ENCODE data around the gene FUBP3.

The FUBP3 gene

DNA sequence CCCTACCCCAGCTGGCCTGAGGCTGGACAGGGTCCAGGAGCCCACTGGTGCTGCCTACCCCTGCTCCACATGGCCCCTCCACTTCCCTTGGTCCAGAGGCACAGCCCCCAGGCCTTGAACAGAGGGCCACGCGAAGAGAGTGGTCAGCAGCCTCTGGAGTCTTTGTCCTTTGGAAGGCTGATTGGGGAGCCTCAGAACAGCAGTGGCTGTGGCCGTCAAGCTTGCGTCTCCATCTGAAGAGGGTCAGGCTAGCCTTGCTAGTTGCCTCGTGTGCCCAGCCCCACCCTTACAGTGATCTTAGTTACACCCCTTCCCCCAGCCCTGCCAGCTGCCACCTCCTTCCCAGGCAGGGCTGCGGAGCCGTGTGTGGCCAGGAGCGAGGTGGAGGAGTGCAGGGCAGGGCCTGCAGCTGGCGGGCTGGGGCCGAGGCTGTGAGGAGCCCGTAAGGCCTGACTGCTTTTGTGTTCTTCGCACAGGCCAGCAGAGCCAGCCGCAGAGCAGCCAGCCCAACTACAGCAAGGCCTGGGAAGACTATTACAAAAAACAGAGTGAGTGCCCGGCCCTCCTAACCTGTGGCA is 54.9 kb downstream of the FUBP3 start:
- DNase-seq (ENCODE audit: low spot score) = no peak

DNA sequence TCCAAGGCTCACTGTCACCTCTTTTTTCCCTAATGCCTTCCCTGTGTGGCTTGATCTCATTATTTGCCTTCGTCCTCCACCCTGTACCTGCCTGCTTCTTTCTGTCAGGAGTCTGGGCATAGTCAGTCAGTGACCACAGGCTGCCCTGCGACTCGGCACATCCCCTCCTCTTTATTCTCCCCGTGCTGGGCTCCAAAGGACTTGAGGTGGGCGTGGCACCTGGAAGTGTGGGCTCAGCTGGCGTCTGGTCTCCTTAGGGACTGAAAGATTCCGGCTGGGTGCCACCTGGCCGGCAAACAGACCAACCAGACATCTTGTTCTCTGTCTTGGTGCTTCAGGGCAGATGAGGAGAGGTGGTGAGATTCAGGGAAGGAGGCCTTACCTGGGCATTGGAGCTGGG is 55.4 kb downstream of the FUBP3 start:
- DNase-seq (ENCODE audit: low spot score) = no peak

DNA sequence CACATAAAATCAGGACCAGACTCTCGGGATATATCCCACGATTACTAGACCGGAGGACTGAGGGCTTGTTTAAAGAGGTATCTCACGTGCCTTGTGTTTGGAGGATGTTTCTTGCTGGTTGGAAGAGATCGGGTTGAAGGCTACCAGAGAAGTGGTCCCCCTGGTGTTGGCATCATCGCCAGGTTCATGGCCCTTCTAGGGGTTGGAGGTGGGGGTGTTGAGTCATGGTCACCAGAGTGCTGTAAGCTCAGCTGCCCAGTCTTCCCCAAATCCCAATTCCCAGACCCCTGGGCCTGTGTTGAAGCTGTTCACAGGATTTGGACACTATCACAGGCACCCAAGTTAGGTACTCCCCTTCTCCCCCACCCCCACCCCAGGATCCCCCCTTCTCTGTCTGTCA is 55.9 kb downstream of the FUBP3 start:
- DNase-seq (ENCODE audit: low spot score) = no peak

GRCh38 chr9:130635721-130636647 is 56.6 kb downstream of the FUBP3 start:
- no peak for DNase-seq (ENCODE audit: low spot score)

GRCh38 chr9:130636648-130637020 is 57.3 kb downstream of the FUBP3 start:
- no peak for DNase-seq (ENCODE audit: low spot score)

GRCh38 chr9:130638284-130639123 is 59.1 kb downstream of the FUBP3 start:
- no peak for DNase-seq (ENCODE audit: low spot score)

DNA sequence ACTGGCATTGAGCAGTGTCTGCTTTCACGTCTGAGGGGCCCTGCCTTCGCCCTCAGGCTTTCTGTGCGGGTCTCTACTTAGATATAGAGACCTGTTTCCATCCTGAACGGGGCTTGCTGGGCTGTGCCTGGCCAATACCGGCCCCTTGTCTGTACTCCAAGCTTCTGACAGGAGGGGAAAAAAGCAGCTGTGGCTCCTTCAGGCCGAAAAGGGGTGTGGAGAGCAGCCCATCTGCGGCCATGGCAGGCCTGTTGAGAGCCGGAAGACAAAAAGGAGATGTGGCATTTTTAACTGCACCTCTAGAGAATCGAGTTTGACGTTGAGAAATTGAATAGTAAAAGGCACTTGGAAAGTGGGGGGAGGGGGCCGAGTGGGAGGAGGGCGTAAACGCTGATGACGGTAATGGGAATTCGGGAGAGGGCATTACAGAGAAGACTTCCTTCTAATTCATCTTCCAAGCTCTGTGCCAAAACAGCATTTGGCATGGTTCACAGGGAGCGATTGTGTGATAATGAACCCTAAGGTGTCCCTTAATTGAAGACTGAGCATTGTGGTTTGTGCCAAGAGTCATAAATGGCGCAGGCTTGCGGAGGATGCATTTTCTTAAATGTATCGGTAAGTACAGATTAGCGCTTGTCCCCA is 59.9 kb downstream of the FUBP3 start:
- no peak for DNase-seq (ENCODE audit: low spot score)

DNA sequence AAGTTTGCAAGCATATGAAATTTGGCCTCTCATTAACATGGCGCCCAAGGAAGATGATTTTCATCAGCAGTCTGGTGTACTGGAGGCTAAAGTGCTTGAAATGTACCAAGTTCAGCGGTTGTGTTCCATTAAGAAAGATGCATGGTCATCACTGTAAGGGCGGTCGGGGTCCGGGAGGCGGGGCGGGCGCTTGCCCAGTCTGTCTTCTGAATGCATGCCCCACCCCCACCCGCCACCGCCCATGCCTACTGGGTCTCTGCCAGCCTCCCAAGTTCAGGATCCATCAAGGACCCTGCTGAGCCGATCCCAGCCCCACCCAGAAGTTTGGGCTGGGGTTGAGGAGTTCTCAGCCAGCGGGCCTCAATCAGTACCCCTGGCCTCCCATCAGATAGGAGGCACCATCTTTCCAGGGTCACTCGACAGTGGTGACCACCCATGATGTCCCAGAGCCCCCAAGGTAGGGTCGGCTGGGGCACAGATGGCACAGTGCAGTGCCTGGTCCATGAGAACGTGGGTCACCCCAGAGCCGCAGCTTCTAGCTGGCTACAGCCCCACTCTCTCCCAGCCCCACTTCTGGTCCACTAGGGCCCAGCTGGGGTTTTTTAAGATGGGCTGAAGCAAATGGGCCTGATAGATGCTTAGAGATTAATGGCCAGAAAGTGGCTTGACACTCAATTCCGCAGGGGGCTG is 60.6 kb downstream of the FUBP3 start:
- no peak for DNase-seq (ENCODE audit: low spot score)

DNA sequence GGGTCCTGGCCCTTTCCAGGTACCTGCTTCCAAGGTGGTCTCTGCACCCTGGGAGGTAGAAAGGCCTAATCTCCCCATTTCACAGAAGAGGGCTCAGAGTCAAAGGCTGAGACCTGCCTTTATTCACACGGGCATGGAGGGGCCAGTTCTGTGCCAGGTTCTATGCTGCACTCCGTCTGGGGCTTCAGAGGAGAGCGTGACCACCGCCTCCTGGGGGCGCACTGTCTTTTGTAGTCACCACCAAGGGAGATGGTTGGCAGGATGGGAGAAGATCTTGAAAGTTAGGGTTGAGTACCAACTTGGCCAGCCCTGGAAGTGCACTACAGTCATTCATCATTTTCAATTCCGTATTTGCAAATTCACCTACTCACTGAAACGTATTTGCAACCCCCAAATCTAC is 61.3 kb downstream of the FUBP3 start:
- DNase-seq (ENCODE audit: low spot score) = no peak

GRCh38 chr9:130642926-130643325 is 63.5 kb downstream of the FUBP3 start:
- no peak for DNase-seq (ENCODE audit: low spot score)

- DNase-seq (ENCODE audit: low spot score) = no peak
These were observed 71.8 kb downstream of the FUBP3 start for GRCh38 chr9:130651221-130651620.

DNA sequence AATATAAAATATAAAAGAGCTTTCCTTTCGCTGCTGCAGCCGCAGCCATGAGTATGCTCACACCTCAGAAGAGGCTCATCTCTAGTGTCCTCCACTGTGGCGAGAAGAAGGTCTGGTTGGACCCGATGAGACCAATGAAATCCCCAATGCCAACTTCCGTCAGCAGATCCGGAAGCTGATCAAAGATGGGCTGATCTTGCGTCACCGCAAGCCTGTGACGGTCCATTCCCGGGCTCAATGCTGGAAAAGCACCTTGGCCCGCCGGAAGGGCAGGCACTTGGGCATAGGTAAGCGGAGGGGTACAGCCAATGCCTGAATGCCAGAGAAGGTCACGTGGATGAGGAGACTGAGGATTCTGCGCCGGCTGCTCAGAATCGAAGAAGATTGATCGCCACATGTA is 72.4 kb downstream of the FUBP3 start:
- no peak for DNase-seq (ENCODE audit: low spot score)

DNA sequence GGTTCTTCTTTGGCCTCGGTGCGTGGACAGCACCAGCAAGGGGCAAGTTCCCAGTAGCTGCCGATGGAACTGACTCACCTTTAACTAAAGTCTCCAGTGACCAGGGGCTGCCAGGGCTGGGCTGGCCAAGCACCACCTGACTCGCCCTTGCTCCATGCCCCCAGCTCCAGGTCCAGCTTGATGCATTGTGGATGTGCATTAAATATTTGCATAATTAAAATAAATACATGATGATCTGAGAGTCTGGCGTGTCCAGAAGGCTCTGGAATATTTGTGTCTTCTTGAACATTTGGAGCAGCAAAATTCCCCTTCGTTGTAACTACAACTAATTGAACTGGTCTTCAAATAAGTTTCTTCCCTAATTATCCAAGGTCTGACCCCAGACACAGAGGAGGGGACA is 75.5 kb downstream of the FUBP3 start:
- DNase-seq (ENCODE audit: low spot score) = no peak

GRCh38 chr9:130658893-130659698 is 79.7 kb downstream of the FUBP3 start:
- peak; percentile 60 for DNase-seq (ENCODE audit: low spot score)

GRCh38 chr9:130659699-130660248 is 80.4 kb downstream of the FUBP3 start:
- peak; percentile 84 for DNase-seq (ENCODE audit: low spot score)

DNA sequence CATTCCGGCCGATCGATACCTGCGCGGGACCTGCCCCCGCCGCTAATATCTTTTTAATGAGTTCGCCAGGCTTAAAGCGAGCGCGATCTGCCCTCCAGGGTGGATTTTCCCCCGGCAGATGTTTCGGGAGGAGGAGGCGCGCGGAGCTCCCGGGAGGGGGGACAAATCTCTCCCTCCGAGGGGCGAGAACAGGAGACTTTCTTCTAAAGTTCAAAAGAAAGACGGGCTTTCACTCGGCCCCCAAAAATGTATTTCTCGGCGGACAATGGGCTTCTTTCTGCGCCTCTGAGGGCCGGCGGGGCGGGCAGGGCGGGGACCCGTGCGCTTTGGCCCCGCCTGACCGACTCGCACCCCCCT is 80.9 kb downstream of the FUBP3 start:
- no peak for DNase-seq (ENCODE audit: low spot score)

DNA sequence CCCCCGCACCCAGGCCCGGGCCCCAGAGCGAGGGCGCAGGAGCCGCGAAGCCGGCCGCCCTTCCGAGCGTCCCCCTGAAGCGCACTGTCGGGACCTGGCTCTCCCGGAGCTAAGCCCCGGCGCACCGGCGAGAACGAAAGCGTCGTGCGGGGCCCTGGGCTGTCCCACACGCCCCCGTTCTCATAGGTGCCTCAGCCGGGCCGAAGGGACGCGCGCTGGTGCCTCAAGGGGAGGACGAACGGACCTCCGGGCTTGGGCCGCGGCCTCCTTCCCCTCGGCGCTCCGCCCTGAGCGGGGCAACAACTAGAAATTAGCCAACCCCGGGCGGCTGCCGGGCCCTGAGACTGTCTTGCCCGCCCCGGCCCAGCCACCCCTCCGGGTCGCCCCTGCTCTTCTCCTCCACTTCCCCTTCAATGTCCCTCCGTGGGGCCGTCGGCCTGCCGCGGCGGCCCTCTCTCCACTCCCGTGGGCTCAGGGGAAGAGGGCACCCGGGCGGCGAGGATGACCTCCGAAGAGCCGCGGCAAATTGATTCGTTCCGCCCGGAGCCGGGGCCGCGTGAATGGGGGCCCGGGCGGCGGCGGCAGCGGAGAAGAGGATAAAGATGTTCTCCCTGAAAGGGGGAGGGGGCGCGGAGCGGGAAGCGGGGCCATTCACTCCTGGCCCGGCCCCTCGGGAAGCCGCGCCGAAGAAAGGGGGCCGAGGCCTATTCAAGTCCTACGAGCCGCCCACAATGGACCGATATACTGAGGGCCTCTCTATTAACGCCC is 81.5 kb downstream of the FUBP3 start:
- peak; percentile 69 for DNase-seq (ENCODE audit: low spot score)

DNA sequence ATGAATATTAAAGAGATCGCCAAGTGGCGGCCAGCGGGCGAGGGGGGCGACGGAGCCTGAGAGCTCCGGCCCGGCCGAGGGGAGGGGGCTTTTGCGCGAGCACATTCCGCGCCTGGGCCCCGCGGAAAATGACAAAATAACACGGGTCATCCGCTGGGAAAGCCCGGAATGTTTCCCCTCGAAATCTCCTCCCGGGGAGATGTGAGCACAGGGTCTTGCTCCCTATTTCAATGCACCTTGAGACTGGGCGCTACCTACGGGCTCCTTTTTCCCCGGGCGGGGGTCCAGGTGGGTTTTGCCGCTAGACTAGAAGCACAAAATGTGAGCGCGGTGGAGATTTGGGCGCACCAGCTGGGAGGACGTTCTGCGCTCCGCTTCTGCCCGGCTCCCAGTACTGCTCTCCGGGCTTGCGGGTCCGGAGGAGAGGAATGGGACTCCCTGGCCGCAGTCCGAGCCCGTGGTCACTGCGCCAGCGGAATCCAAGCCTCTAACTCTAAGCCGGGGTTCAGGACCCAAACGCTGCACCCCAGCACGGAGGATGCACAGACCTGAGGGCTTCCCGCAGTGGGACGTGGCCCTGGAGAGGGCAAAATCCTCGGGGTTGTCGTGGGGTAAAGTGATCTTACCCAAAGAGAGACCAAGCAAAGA is 82.2 kb downstream of the FUBP3 start:
- DNase-seq (ENCODE audit: low spot score) = peak; percentile 26
